Thyroid gland (tissue), 4 donors: ENCODE measurements around the gene SYNJ2.

ENCODE experiments used
- CTCF ChIP-seq, 6 experiments: fragments of 200-600 bp in 3 of 6; fragments of 450-650 bp in 3 of 6; sonication (generic) in 3 of 6; IDR thresholded peaks; one replicate each; pipeline ENCODE4 v1.5.1; 2016 to 2019; ENCODE audit warnings: antibody characterized with exemption in 6 of 6, mild to moderate bottlenecking in 2 of 6, inconsistent platforms in 1 of 6, moderate library complexity in 1 of 6
- POLR2A ChIP-seq, 2 donors: fragments of 450-650 bp; IDR thresholded peaks; one replicate each; pipeline ENCODE4 v1.6.1; 2017; ENCODE audit warnings: antibody characterized with exemption in 2 of 2, mild to moderate bottlenecking in 2 of 2, moderate library complexity in 1 of 2

- TF ChIP-seq CTCF (IDR thresholded peaks at IDR 0.05): peak in 1 of 6 experiments; percentile 5
- TF ChIP-seq POLR2A (IDR thresholded peaks at IDR 0.05): peak in 1 of 2 donors; percentile 48
Observed at GRCh38 chr6:158060455-158061360, 79.0 kb downstream of the SYNJ2 start.
